ENCODE data around the gene MPHOSPH6.
"Not testable (repeated sequence)": the region's sequence is repeated elsewhere in the genome, so short reads cannot be mapped to it uniquely, and the experiment has no call there.

The MPHOSPH6 gene

GRCh38 chr16:82169861-82170845 lies at the start of gene MPHOSPH6:
TSS of gene MPHOSPH6 (minus strand) at chr16:82170224. CDS start at chr16:82170175, 49 bp downstream.
- Histone ChIP-seq H3K4me2 (ENCODE audit: insufficient read depth, low read length) (peak within 1 kb of the TSS; percentile 97), H3K36me3 (ENCODE audit: insufficient read depth, low read length) (peaks cover 30% of the 10 kb centered on the region), H3K9ac (ENCODE audit: low read depth, low read length) (peak within 1 kb of the TSS; percentile 94), H4K20me1 (ENCODE audit: insufficient read depth, low read length) (peaks cover 9% of the 10 kb centered on the region; the same call in 1 of the 2 replicates), H3K27me3 (ENCODE audit: insufficient read depth, low read length, poor library complexity) (peaks cover 24% of the 10 kb centered on the region), H3K27ac (ENCODE audit: low read length) (peak within 1 kb of the TSS; percentile 81), H3K4me1 (ENCODE audit: insufficient read depth, low read length) (peaks cover 28% of the 10 kb centered on the region), H3K4me3 (ENCODE audit: low read depth in 1 of 2, low read length in 2 of 2) (peak within 1 kb of the TSS; percentile 64 to 77), H3K9me3 (ENCODE audit: insufficient read depth, low read length, severe bottlenecking) (no peaks in the 10 kb centered on the region), H2AFZ (ENCODE audit: low read depth, low read length) (peak within 1 kb of the TSS; percentile 87), H3K79me2 (ENCODE audit: insufficient read depth, low read length) (peaks cover 47% of the 10 kb centered on the region)
- ATAC-seq (ENCODE audit: insufficient read depth, low read depth): peak; percentile 92
- TF ChIP-seq CTCF (IDR thresholded peaks at IDR 0.05; ENCODE audit: borderline replicate concordance, extremely low read depth, low read length, poor library complexity, severe bottlenecking) (no peak), EZH2 (IDR thresholded peaks at IDR 0.05; ENCODE audit: borderline replicate concordance, low read depth, low read length, severe bottlenecking) (no peak)
- DNase-seq: peak; percentile 89

GRCh38 chr16:82219298-82219697 lies 49.3 kb upstream of the MPHOSPH6 start:
- no peaks in the 10 kb centered on the region for H3K79me2 ChIP-seq (ENCODE audit: insufficient read depth, low read length)
- H3K9ac ChIP-seq (ENCODE audit: low read depth, low read length): no peak overlapping the region
- no peak overlapping the region for H3K4me3 ChIP-seq (ENCODE audit: low read depth in 1 of 2, low read length in 2 of 2)
- no peak for TF ChIP-seq EZH2 (IDR thresholded peaks at IDR 0.05; ENCODE audit: borderline replicate concordance, low read depth, low read length, severe bottlenecking)
- no peak for TF ChIP-seq CTCF (IDR thresholded peaks at IDR 0.05; ENCODE audit: borderline replicate concordance, extremely low read depth, low read length, poor library complexity, severe bottlenecking)
- no peaks in the 10 kb centered on the region for H3K9me3 ChIP-seq (ENCODE audit: insufficient read depth, low read length, severe bottlenecking)
- no peak for ATAC-seq (ENCODE audit: insufficient read depth, low read depth)
- no peak overlapping the region for H3K27ac ChIP-seq (ENCODE audit: low read length)
- no peaks in the 10 kb centered on the region for H4K20me1 ChIP-seq (ENCODE audit: insufficient read depth, low read length)
- DNase-seq: no peak
- no peaks in the 10 kb centered on the region for H3K4me1 ChIP-seq (ENCODE audit: insufficient read depth, low read length)
- no peaks in the 10 kb centered on the region for H3K36me3 ChIP-seq (ENCODE audit: insufficient read depth, low read length)
- no peak overlapping the region for H3K4me2 ChIP-seq (ENCODE audit: insufficient read depth, low read length)
- H3K27me3 ChIP-seq (ENCODE audit: insufficient read depth, low read length, poor library complexity): peaks cover 15% of the 10 kb centered on the region
- no peak overlapping the region for H2AFZ ChIP-seq (ENCODE audit: low read depth, low read length)

- H2AFZ ChIP-seq (ENCODE audit: low read depth, low read length); H3K36me3 ChIP-seq (ENCODE audit: insufficient read depth, low read length); H3K4me3 ChIP-seq (ENCODE audit: low read depth in 1 of 2, low read length in 2 of 2); H3K79me2 ChIP-seq (ENCODE audit: insufficient read depth, low read length); H3K9me3 ChIP-seq (ENCODE audit: insufficient read depth, low read length, severe bottlenecking); DNase-seq; H3K9ac ChIP-seq (ENCODE audit: low read depth, low read length); H3K4me2 ChIP-seq (ENCODE audit: insufficient read depth, low read length); ATAC-seq (ENCODE audit: insufficient read depth, low read depth); H4K20me1 ChIP-seq (ENCODE audit: insufficient read depth, low read length); H3K27me3 ChIP-seq (ENCODE audit: insufficient read depth, low read length, poor library complexity); H3K4me1 ChIP-seq (ENCODE audit: insufficient read depth, low read length); H3K27ac ChIP-seq (ENCODE audit: low read length): not testable (repeated sequence)
These were observed 39.3 kb upstream of the MPHOSPH6 start for GRCh38 chr16:82209314-82209713.

GRCh38 chr16:82203198-82203597 lies 33.2 kb upstream of the MPHOSPH6 start:
- no peak for ATAC-seq (ENCODE audit: insufficient read depth, low read depth)
- DNase-seq: no peak
- Histone ChIP-seq H3K36me3 (ENCODE audit: insufficient read depth, low read length) (no peaks in the 10 kb centered on the region), H3K27me3 (ENCODE audit: insufficient read depth, low read length, poor library complexity) (no peaks in the 10 kb centered on the region), H3K4me2 (ENCODE audit: insufficient read depth, low read length) (no peak overlapping the region), H3K9ac (ENCODE audit: low read depth, low read length) (no peak overlapping the region), H3K4me1 (ENCODE audit: insufficient read depth, low read length) (no peaks in the 10 kb centered on the region), H4K20me1 (ENCODE audit: insufficient read depth, low read length) (no peaks in the 10 kb centered on the region), H2AFZ (ENCODE audit: low read depth, low read length) (no peak overlapping the region), H3K79me2 (ENCODE audit: insufficient read depth, low read length) (no peaks in the 10 kb centered on the region), H3K27ac (ENCODE audit: low read length) (no peak overlapping the region), H3K9me3 (ENCODE audit: insufficient read depth, low read length, severe bottlenecking) (no peaks in the 10 kb centered on the region), H3K4me3 (ENCODE audit: low read depth in 1 of 2, low read length in 2 of 2) (no peak overlapping the region)
- no peak for TF ChIP-seq CTCF (IDR thresholded peaks at IDR 0.05; ENCODE audit: borderline replicate concordance, extremely low read depth, low read length, poor library complexity, severe bottlenecking)
- TF ChIP-seq EZH2 (IDR thresholded peaks at IDR 0.05; ENCODE audit: borderline replicate concordance, low read depth, low read length, severe bottlenecking): no peak
